ENCODE results near the gene CXXC5.
A peak's percentile ranks its signal among the peaks of the same experiment; 100 is the strongest.
"Not testable (repeated sequence)": the region's sequence is repeated elsewhere in the genome, so short reads cannot be mapped to it uniquely, and the experiment has no call there.

The CXXC5 gene

DNA sequence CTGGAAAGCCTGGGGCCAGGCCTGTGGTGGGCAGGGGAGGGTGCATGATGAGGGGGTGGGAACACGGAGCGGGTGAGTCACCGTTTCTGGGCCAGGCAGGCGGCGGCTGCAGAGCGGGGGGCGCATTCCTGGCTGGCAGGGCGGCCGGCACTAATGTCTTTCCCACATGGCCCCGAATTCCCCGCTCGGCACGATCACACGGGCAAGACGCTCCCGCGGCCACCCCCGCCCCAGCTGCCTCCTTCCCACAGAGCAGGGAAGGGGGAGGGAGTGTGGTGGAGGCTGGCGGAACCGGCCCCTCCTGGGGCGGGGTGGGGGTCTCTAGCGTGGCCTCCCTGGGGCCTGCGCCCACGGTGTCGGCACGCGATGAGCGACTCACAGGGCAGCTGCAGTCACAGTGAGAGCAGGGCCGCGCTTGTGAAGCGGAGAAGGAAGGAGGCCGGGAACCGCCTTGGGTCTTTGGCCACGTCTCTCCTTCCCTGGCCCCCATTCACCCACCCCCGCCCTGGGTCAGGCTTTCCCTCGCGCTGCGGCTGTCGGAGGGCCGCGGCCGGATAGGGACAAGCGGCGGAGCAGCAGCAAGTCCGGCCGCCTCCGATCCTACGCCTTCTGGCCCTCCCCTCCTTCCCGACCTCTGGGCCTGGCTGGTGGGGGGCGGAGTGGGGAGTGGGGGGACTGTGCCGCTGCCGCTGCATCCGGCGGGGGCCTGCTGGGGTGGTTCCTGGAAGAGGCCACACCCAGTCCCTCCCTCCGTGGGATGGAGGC lies 48.9 kb downstream of the CXXC5 start:
- no peak for DNase-seq

DNA sequence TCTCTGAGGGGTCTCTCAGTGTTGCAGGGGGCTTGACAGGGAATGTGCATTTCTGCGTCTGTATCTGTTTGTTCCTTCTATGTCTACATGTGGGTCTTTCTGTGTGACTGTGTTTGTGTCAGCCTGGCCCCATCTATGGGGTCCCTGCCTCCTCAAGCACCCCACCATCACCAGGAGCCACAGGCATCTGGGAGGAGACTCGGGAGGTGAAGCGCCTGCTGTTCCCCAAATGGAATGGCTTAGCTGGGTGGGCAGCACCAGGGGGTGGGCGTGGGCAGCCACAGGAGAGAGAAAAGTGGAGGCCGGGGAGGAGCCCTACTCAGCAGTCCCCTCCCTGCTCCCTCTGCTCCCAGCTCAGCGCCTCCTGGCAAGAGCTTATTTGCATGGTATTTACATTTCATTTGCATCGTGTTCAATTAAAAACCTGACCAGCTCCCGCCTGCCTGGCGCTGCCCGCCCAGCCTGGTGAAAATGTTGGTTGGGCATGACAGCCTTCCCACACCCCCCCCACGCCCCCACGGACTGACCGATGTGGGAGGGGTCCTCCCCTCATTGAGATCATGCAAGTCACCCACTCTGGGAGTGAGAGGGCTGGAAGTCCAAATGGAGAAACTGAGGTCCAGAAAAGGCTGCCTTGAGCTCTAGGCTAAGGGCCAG lies 50.5 kb downstream of the CXXC5 start:
- DNase-seq, result peak in 1 of 2 donors; percentile 57

DNA sequence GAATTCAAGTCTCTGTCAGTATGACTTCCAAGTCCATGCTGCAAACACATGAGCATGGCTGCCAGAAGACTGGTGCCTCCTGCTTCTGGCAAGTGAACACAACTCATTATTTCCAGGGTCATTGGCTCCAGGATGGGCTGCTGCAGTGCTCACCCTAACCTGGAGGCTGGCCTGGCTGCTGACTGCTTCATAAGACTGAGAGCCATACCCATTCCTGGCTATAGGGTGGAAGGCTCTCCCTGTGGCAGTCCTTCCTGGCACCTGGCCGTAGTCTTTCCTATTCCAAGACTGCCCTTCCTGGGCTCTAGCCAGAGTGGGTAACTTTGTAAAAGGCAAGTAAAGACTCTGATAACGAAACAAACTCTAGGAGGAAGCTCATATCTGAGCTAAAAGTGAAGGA lies 51.2 kb downstream of the CXXC5 start:
- no peak for DNase-seq

DNA sequence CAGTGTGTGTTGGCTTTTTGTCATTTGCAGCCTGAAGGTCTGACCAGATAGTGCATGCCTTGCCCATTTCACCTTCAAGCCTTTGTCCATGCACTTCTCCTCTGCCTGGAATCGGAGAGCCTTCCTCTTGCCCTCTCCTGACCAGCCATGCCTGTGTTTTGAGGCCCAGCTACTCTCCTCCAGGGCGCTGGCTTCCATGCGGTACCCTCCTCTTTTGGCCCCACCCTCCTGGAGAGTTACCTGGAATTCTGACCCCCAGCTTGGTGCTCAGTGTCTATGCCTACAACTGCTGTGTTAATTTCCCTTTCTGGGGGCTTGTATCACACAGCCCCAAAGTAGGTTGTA lies 52.5 kb downstream of the CXXC5 start:
- no peak for DNase-seq

DNA sequence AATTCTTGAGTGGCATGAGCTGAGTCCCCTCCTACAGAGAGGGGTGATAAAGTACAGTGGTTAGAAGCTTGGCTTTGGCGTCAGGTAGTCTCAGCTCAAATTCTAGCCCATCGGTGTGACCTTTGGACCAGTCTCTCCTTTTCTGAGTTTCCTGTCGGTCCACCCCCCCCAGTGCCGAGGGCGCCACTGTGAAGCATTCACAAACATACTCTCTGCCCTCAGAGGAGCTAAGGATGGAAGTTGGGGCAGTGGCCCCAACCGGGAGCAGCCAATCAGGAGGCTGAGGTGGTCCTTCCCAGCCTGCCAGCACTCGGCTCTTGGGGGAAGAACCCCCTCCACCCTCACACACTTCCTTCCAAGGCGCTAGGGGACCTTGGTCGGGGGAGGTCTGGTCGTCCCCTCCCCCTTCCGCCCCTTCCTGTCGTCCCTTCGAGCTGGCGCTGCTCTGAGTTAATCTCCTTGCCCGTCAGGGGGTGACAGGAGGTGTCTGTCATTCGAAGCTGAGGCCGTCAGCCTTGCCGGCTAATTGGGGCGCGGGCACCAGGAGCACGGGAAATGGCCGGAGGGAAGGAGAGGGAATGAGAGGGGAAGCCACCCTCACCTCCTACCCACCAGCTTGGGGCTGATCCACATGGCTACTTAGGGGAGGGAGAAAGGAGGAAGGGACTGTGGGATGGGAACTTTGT lies 53.0 kb downstream of the CXXC5 start:
- DNase-seq, result no peak

DNA sequence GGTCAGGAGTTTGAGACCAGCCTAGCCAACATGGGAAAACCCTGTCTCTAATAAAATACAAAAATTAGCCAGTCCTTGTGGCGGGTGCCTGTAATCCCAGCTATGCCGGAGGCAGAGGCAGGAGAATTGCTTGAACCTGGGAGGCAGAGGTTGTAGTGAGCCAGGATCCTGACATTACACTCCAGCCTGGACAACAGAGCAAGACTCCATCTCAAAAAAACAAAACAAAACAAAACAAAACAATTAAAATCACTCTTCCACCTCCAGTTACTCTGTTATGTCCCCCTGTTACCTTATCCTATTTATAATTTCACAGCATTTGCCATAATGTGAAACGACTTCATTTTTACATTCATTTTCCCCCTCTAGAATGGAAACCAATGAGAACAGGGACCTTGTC lies 54.4 kb downstream of the CXXC5 start:
- DNase-seq, result no peak

DNA sequence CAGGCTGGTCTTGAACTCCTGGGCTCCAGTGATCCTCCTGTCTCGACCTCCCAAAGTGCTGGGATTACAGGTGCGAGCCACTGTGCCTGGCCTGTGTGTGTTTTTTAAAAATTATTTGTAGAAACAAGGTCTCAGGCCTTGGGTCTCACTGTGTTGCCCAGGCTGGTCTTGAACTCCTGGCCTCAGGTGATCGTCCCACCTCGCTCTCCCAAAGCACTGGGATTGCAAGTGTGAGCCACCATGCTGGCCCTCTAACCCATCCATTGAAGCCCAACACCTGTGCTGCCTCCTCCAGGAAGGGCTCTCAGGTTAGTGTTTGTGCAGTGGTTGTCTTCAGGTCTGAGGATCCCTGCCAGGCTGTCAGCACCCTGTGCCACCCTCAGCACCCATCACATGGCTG lies 56.6 kb downstream of the CXXC5 start:
- no peak for DNase-seq

DNA sequence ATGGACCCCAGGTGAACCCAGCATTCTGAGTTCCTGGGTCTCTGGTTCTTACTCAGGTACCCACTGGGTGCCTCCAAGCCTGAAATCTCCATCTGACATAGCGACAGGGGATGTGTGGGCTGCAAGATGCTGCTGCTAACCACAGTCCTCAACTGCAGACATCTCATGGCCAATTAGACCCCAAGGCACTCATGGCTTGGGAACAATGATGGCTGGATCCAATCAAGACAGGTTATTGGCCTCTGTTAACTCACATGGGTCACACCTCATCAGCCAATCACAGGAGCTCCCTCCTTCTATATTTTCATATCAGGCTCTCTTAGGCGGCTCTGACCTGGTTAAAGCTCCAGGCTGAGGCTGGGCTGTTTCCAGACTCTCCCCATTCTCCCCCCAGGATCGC lies 57.0 kb downstream of the CXXC5 start:
- DNase-seq, result no peak

DNA sequence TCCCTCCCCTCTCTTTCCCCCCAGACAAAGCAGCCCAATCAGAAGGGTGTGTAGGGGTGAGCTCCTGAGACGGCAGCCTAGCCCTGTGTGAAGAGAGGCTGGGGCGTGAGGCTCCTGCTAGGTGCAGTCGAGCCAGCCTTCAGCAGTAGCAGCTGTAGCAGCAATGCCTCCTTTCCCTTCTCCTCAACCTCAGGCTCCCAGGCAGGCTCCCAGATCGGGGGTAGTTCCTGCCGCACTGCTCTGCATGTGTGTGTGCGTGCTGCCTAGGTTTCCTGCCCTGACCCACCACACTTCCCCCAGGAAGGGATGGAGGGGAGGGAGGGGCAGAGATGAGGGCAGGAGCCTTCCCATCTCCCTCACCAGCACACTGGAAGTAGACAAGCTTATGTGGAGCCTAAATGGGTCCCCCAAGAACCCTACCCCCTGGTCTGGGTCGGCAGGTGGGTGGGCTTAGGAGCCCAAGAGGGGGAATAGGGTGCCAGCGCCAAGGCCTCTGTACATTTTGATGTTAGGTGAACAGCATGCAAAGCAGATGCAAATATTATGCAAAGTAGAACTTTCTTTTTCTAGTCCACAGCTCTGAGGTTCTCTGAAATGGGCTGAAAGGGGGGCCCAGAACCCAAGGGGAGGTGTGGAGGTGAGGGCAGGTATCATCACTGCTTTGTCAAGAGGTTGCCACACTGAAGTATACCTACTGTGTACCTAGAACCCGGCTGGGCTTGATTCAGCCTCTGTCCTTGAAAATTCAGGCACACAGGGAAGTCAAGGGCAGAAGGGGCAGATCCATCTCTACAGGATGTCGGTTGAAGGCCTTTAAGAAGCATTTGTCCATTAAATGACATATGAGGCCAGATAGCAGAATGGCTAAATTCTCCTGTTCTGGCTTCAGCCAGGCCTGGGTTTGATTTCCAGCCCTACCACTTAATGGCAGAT lies 57.8 kb downstream of the CXXC5 start:
- DNase-seq, result no peak

DNA sequence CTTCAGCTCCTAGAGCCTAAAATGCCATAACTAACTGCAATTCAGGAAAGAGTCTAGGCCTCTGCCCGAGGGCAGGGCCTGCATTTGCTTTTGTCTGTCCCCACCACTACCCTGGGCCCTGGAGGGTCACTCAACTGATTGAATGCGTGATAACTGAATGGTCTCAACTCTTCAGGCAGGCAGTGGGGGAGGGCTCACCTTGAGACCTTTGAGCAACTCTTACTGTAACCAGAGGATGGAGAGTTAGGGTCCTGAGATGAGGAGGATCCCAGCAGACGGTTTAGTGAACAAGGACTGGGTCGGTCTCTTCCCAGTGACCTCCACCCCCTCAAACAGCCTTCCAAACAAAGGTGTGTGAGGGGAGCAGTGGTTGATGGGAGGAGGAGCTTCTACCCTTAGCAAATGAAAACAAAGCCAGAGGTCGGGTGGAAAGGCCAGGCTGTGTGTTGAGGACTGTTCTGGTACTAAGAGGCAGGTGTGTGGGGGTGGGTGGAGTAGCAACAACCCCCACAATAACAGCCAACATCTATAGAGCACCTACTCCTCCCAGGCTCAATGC lies 59.4 kb downstream of the CXXC5 start:
- DNase-seq, result no peak

DNA sequence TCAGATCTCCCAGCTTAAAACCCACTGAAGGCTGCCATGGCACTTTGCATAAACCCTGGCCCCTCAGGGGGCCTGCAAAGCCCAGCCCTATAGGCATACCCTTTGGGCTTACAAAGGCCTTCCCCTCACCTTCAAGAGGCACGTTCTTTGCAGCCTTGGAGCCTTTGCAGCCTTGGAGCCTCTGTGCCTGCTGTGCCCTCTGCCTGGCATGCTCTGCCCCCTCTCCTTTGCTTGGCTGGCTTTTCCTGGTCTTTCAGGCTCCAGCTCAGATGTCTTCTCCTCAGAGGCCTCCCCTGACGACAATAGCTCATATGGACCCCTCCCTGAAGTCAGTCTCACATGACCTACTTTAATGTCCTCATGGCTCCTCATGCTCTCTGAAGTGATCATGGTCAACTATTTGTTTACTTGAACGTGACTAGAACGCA lies 60.3 kb downstream of the CXXC5 start:
- no peak for DNase-seq

DNA sequence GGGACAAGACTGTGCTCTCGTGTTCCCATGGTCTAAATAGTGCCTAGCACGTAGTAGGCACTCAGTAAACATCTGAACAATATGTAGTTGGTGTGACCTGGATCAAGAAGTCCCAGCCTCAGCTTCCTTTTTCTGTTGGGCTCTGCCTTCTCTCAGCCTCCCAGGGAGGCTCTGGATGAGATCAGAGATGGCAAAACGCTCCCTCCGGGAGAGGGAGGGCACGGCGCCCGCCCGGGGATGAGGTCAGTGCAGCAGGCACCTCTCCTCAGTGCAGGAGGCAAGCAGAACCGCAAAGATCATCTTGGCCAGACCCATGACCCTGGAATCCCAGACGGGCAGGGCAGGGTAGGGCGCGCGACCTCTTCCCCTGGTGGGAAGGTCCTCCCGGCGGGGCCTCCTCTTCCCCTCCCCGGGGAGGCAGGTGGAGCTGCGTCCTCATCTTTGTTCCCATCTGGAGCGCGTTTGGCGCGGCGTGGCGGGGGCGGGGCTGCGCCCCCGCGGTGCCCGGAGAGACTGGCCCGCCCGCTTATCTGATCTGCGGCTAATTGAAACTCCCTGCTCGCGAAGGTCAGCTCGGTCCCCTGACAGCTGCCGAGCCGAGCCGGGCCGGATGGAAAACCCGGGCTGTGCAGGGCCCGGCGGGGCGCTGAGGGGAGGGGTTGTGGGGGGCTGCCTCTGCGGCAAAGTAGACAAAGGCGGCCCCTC lies 60.9 kb downstream of the CXXC5 start:
- DNase-seq, result no peak

DNA sequence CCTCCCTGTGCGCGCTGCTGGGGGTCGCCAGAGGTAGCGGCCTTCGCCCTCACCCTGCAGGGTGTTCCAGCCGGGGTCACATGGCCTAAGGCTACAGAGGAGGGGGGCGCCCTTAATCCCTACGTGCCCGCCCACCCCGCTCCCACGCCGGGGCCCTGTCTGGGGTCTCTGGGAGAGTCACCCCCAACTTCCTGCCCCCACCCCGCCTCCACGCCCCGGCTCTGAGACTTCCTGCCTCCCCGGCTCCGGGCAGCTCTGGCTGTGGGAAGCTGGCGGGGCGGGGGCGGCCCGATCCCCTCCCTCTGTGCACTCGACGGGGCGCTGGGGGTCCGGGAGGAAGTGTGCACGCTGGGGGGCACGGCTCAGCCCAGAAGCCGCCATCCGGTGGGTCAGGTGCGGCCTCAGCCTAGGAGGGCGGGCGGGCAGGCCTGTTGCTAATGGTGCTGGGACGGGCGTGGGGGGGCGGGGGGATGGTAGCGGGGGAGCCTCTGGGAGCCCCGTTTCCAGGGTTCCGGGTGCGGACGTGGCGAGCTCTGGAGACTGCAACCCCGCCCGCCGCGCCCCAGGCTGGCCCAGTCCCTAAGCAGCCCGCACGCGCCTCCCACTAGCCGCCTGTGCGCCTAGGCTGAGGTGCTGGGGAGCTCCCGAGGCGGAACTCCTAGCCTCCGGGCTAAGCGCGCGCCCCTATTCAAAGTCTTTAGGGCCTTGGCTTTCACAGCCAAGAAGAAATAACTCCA lies 61.6 kb downstream of the CXXC5 start:
- DNase-seq, result no peak

DNA sequence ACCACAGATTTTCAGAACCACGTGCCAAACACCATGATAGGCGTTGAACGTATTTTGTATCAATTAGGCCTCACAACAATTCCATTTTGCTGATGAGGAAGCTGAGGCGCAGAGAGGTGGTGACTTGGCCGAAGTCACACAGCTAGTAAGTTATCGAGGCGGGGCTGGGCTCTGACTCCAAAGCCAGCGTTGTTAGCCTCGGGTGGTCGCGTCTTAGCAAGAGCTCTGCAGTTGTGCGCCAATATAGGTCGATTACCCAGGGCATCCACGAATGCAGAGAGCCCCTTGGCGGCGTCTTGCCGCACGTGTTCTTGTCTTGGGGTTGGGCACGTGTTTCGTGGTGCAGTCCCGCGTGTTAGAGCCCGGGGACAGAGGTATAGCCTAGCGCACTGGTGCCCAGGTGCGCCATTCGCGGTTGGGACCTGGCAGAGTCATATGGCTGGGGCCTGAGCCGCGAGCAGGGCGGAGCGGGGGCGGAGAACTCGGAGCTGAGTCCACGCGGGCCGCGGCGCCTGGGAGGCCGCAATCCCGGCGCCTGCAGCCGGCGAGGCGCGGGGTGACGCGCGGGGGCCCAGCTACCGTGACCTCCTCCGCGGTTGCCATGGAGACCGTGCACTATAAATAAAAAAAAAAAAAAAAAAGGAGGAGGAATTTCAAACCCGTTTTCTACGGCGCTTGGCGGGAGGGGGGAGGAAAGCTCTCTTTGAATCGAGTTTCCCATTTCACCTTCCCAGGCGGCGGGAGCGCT lies 62.3 kb downstream of the CXXC5 start:
- no peak for DNase-seq

DNA sequence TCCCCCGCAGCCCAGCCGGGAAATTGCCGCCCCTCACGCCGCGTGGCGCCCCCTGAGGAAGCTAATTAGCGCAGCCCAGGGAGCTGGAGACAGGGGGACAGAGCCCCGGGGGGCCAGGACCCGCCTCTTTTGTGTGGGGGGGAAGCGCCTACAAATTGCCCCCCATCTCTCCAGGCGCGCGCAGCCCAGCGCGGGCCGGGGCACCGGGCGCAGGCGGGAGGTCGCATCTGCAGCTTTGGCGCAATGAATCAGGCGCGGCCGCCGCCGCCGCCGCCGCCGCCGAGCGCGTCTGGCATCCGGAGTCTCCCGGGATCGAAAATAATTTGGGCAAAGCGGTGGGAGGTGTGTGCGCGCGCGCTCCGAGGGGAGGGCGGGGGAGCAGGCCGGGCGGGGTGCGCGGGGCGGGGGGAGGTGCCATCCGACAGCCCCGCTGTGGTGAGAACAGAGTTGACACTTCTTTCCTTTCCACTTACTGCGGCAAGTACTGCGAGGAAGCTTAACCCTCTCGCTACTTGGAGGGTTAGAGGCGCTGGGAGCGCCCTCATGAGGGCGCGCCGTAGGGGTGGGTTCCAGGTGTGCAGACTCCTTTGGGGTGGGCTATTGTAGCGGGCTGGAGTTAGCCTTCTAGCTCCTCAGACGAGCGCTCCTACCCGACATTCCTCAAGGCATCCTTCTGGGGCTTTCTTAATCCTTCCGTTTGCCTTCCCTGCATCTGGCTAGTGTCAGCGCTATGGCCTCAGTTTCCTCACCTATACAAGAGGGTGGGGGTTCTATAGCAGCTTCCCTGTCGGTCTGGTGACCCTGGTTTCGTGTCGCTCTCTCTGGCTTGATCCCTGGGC lies 63.1 kb downstream of the CXXC5 start:
- DNase-seq, result peak in 1 of 2 donors; percentile 42

DNA sequence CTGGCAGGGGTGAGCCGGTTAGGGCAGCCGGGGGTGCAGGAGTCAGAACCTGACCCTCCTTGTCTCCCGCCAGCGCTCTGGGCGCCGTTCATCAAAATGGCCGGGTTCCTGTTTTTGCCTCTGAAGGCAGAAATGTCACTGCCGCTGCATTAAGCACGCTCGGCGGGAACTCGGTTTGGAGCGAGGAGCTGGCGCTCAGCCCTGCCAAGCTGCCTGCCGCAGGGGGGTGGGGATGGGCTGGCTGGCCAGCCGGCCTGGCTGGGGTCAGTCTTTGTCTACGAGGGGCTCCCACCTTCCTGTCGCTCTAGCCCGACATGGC lies 63.7 kb downstream of the CXXC5 start:
- peak in 1 of 2 donors; percentile 44 for DNase-seq

DNA sequence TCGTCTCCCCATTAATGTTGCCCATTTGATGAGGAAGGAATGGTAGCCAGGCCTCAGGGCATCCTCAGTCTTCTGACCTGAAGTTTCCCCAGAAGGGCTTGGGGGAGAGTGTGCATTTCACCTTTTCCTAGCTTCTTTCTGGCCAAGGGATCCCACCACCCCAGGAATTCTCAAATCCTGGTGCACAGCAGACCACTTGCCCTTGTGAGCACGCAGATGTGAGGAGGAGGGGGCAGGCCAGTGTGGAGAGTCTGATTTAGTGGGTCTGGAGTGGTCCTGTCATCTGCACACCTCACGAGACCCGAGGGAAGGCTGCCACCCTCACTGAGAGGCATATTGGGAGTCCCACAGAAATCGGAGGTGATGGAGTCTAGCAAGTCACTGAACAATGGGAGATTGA lies 64.3 kb downstream of the CXXC5 start:
- no peak for DNase-seq

DNA sequence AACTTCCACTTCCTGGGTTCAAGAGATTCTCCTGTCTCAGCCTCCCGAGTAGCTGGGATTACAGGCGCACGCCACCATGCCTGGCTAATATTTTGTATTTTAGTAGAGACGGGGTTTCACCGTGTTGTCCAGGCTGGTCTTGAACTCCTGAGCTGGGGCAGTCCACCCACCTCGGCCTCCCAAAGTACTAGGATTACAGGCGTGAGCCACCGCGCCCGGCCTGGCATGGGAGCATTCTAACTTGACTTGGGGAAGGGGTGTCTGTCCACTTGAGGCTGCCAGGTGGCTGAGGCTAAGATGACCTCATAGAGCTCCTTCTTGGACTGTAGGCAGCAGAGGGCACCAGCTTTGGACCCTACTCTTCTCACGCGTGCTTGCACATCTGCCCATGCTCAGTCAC lies 65.7 kb downstream of the CXXC5 start:
- not testable (repeated sequence) for DNase-seq

DNA sequence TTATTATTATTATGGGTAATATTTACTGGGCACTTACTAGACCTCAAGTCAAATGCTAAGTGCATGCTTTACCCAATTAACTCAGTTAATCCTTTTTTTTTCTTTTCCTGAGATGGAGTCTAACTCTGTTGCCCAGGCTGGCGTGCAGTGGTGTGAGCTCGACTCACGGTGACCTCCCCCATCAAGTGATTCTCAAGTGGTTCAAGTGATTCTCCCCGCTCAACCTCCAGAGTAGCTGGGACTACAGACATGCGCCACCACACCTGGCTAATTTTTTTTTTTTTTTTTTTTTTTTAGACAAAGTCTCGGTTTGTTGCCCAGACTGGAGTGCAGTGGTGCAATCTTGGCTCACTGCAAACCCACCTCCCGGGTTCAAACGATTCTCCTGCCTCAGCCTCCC lies 69.1 kb downstream of the CXXC5 start:
- DNase-seq, result no peak

DNA sequence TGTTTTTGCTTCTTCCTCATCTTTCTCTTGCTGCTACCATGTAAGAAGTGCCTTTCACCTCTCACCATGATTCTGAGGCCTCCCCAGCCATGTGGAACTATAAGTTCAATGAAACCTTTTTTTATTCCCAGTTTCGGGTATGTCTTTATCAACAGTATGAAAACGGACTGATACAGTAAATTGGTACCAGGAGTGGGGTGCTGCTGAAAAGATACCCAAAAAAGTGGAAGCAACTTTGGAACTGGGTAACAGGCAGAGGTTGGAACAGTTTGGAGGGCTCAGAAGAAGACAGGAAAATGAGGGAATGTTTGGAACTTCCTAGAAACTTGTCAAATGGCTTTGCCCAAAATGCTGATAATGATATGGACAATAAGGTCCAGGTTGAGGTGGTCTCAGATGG lies 70.3 kb downstream of the CXXC5 start:
- DNase-seq, result not testable (repeated sequence)
